ENCODE results near the gene APLP1. TPM values are rescaled to one million over a fixed set of nuclear protein-coding genes. Genes with fewer than 3 reads are reported as not detected.
A peak's percentile ranks its signal among the peaks of the same experiment; 100 is the strongest.

APLP1 gene
- polyA plus RNA-seq, 1 experiment, result 6.8 TPM

- H3K9me3 ChIP-seq (ENCODE audit: control insufficient read depth, insufficient read depth, low read length), result no peaks in the 10 kb centered on the region
- TF ChIP-seq CTCF (IDR thresholded peaks at IDR 0.05; ENCODE audit: low read depth, low read length), result peak; percentile 66
- no peak overlapping the region for H3K27ac ChIP-seq (ENCODE audit: low read depth, low read length)
- CTCF ChIA-PET, result interaction anchor here (0.8 to 4.1 kb wide), 9 partner anchors 9 to 132 kb away, joined by 3 to 66 read pairs (median 4); partner anchors contain the start of gene ALKBH6
- no peak overlapping the region for H3K4me3 ChIP-seq (ENCODE audit: low read depth, low read length)
- no peaks in the 10 kb centered on the region for H3K27me3 ChIP-seq (ENCODE audit: control insufficient read depth, insufficient read depth, low read length)
- DNase-seq (ENCODE audit: low read depth, low spot score), result peak; percentile 61
- POLR2A ChIA-PET, result no interaction called here
These were observed 13.9 kb downstream of the APLP1 start for GRCh38 chr19:35882114-35882832.

GRCh38 chr19:35883882-35884281, 15.5 kb downstream of the APLP1 start:
- Histone ChIP-seq H3K27ac (ENCODE audit: low read depth, low read length) (no peak overlapping the region), H3K27me3 (ENCODE audit: control insufficient read depth, insufficient read depth, low read length) (no peaks in the 10 kb centered on the region), H3K4me3 (ENCODE audit: low read depth, low read length) (no peak overlapping the region), H3K9me3 (ENCODE audit: control insufficient read depth, insufficient read depth, low read length) (no peaks in the 10 kb centered on the region)
- CTCF ChIA-PET, result interaction anchor here (0.6 to 4.1 kb wide), 5 partner anchors 9 to 257 kb away, joined by 3 to 66 read pairs (median 5); no protein-coding TSS in a partner anchor
- TF ChIP-seq CTCF (IDR thresholded peaks at IDR 0.05; ENCODE audit: low read depth, low read length), result no peak
- POLR2A ChIA-PET, result interaction anchor here (0.6 to 1.0 kb wide), 4 partner anchors 13 to 48 kb away, joined by 3 to 5 read pairs (median 4); no protein-coding TSS in a partner anchor
- no peak for DNase-seq (ENCODE audit: low read depth, low spot score)

GRCh38 chr19:35885225-35885738, 16.9 kb downstream of the APLP1 start:
- Histone ChIP-seq H3K27ac (ENCODE audit: low read depth, low read length) (no peak overlapping the region), H3K9me3 (ENCODE audit: control insufficient read depth, insufficient read depth, low read length) (no peaks in the 10 kb centered on the region; the same call in 1 of the 2 replicates), H3K4me3 (ENCODE audit: low read depth, low read length) (no peak overlapping the region), H3K27me3 (ENCODE audit: control insufficient read depth, insufficient read depth, low read length) (no peaks in the 10 kb centered on the region)
- no peak for TF ChIP-seq CTCF (IDR thresholded peaks at IDR 0.05; ENCODE audit: low read depth, low read length)
- POLR2A ChIA-PET, result no interaction called here
- CTCF ChIA-PET, result interaction anchor here (1.4 kb wide), 2 partner anchors 46 to 47 kb away, joined by 3 to 5 read pairs; no protein-coding TSS in a partner anchor
- DNase-seq (ENCODE audit: low read depth, low spot score), result no peak

GRCh38 chr19:35885904-35886303, 17.5 kb downstream of the APLP1 start:
- Histone ChIP-seq H3K27me3 (ENCODE audit: control insufficient read depth, insufficient read depth, low read length) (no peaks in the 10 kb centered on the region), H3K9me3 (ENCODE audit: control insufficient read depth, insufficient read depth, low read length) (no peaks in the 10 kb centered on the region; the same call in 1 of the 2 replicates), H3K4me3 (ENCODE audit: low read depth, low read length) (no peak overlapping the region), H3K27ac (ENCODE audit: low read depth, low read length) (no peak overlapping the region)
- POLR2A ChIA-PET, result no interaction called here
- no peak for DNase-seq (ENCODE audit: low read depth, low spot score)
- CTCF ChIA-PET, result interaction anchor here (1.4 kb wide), 2 partner anchors 45 to 46 kb away, joined by 3 to 5 read pairs; no protein-coding TSS in a partner anchor
- no peak for TF ChIP-seq CTCF (IDR thresholded peaks at IDR 0.05; ENCODE audit: low read depth, low read length)

- H3K9me3 ChIP-seq (ENCODE audit: control insufficient read depth, insufficient read depth, low read length), result no peaks in the 10 kb centered on the region; the same call in 1 of the 2 replicates
- TF ChIP-seq CTCF (IDR thresholded peaks at IDR 0.05; ENCODE audit: low read depth, low read length), result no peak
- H3K4me3 ChIP-seq (ENCODE audit: low read depth, low read length), result no peak overlapping the region
- no peak for DNase-seq (ENCODE audit: low read depth, low spot score)
- CTCF ChIA-PET, result no interaction called here
- no peak overlapping the region for H3K27ac ChIP-seq (ENCODE audit: low read depth, low read length)
- POLR2A ChIA-PET, result no interaction called here
- no peaks in the 10 kb centered on the region for H3K27me3 ChIP-seq (ENCODE audit: control insufficient read depth, insufficient read depth, low read length)
These were observed 18.8 kb downstream of the APLP1 start for GRCh38 chr19:35887197-35887596.
